SK-N-SH (cell line): ENCODE data around the gene ADD3. TPM values are rescaled to one million over a fixed set of nuclear protein-coding genes. Genes with fewer than 3 reads are reported as not detected.

ENCODE experiments used
- CTCF ChIA-PET: fragments of 300-600, 350-600 bp; formaldehyde crosslinking; extraction: SDS; loops from one replicate; lab custom pipeline; 2021; lab: Yijun Ruan, JAX
- POLR2A ChIA-PET: fragments of 350-600 bp; sonication (Branson Sonifier 250); formaldehyde crosslinking; extraction: SDS; loops from one replicate; lab custom pipeline; 2020; ENCODE audit warnings: antibody characterized with exemption, inconsistent platforms; lab: Yijun Ruan, JAX
- DNase-seq: peaks from one replicate; pipeline ENCODE4 v3.0.0; 2012
- H2AFZ ChIP-seq: fragments of 200-600 bp; sonication (generic); 2 replicates; pipeline ENCODE4 v1.8.1; 2016; ENCODE audit warnings: antibody characterized with exemption, mild to moderate bottlenecking, low read depth
- H3F3A ChIP-seq: fragments of 200-600 bp; sonication (generic); replicated peaks from 2 replicates; pipeline ENCODE3; 2016; ENCODE audit warnings: antibody characterized with exemption, mild to moderate bottlenecking; ENCODE audit not compliant: insufficient read depth
- H3K27ac ChIP-seq, 2 experiments: fragments of 200-500 bp in 1 of 2; fragments of 200-600 bp in 1 of 2; sonication (Bioruptor generic) in 1 of 2; sonication (generic), shearing (Covaris generic) in 1 of 2; 2 replicates each; pipeline versions ENCODE4 v1.5.1 to v1.6.1; 2014 to 2016; ENCODE audit warnings: low read depth in 2 of 2, inconsistent platforms in 1 of 2, low read length in 1 of 2, mild to moderate bottlenecking in 1 of 2, mixed read lengths in 1 of 2
- H3K27me3 ChIP-seq: fragments of 200-600 bp; sonication (generic), shearing (Covaris generic); 2 replicates; pipeline ENCODE4 v1.6.1; 2016; ENCODE audit warnings: mixed run types; ENCODE audit not compliant: insufficient read depth
- H3K36me3 ChIP-seq, 2 experiments: fragments of 200-500 bp in 1 of 2; fragments of 200-600 bp in 1 of 2; sonication (Bioruptor generic) in 1 of 2; sonication (generic) in 1 of 2; replicated peaks in 1 of 2; 2 replicates each; pipeline versions ENCODE3 to v1.5.1; 2014 to 2016; ENCODE audit warnings: low read length in 1 of 2, mild to moderate bottlenecking in 1 of 2; ENCODE audit not compliant: insufficient read depth in 2 of 2, control insufficient read depth in 1 of 2
- H3K4me1 ChIP-seq, 2 experiments: fragments of 200-500 bp in 1 of 2; fragments of 200-600 bp in 1 of 2; sonication (Bioruptor generic) in 1 of 2; sonication (generic), shearing (Covaris generic) in 1 of 2; 2 replicates each; pipeline versions ENCODE4 v1.5.1 to v1.6.1; 2014 to 2016; ENCODE audit warnings: low read depth in 1 of 2, low read length in 1 of 2, mixed run types in 1 of 2; ENCODE audit not compliant: insufficient read depth in 2 of 2, control insufficient read depth in 1 of 2
- H3K4me2 ChIP-seq: fragments of 200-600 bp; sonication (generic), shearing (Covaris generic); 2 replicates; pipeline ENCODE4 v1.6.1; 2017; ENCODE audit warnings: mixed run types
- H3K4me3 ChIP-seq, 2 experiments: fragments of 200-500 bp in 1 of 2; fragments of 200-600 bp in 1 of 2; sonication (Bioruptor generic) in 1 of 2; sonication (generic), shearing (Covaris generic) in 1 of 2; 2 replicates each; pipeline versions ENCODE4 v1.5.1 to v1.8.1; 2014 to 2016; ENCODE audit warnings: low read depth in 2 of 2, inconsistent platforms in 1 of 2, low read length in 1 of 2, mild to moderate bottlenecking in 1 of 2, mixed read lengths in 1 of 2, moderate library complexity in 1 of 2
- H3K79me2 ChIP-seq: fragments of 200-600 bp; sonication (generic); 2 replicates; pipeline ENCODE4 v1.8.1; 2017; ENCODE audit warnings: mild to moderate bottlenecking; ENCODE audit not compliant: insufficient read depth
- H3K9ac ChIP-seq: fragments of 200-600 bp; sonication (generic); 2 replicates; pipeline ENCODE4 v1.6.1; 2017; ENCODE audit warnings: mixed run types
- H3K9me2 ChIP-seq: fragments of 200-600 bp; sonication (generic); 2 replicates; pipeline ENCODE4 v1.6.1; 2017; ENCODE audit warnings: mixed run types
- H3K9me3 ChIP-seq: fragments of 200-600 bp; sonication (generic); 2 replicates; pipeline ENCODE4 v1.6.1; 2017; ENCODE audit warnings: mixed run types, mild to moderate bottlenecking, moderate library complexity
- H4K20me1 ChIP-seq: fragments of 200-600 bp; sonication (generic); 2 replicates; pipeline ENCODE4 v1.6.1; 2017; ENCODE audit warnings: mild to moderate bottlenecking, mixed run types; ENCODE audit not compliant: insufficient read depth
- CTCF ChIP-seq: fragments of 200-600 bp; sonication (generic); IDR thresholded peaks from 2 replicates; pipeline ENCODE4 v1.6.1; 2017; ENCODE audit warnings: antibody characterized with exemption, mild to moderate bottlenecking, moderate library complexity
- EP300 ChIP-seq, 2 experiments: IDR thresholded peaks; 2 replicates each; pipeline versions ENCODE4 v1.4.0 to v1.6.1; 2012; ENCODE audit warnings: borderline replicate concordance in 1 of 2, low read depth in 1 of 2, low read length in 1 of 2
- FOXJ3 ChIP-seq: sonication (generic); formaldehyde crosslinking; IDR thresholded peaks from 2 replicates; pipeline ENCODE4 v1.5.1; 2020; ENCODE audit warnings: mild to moderate bottlenecking, missing genetic modification reagents
- FOXM1 ChIP-seq: IDR thresholded peaks from 2 replicates; pipeline ENCODE4 v1.4.0; 2012; ENCODE audit warnings: low read depth, mild to moderate bottlenecking
- GABPA ChIP-seq: IDR thresholded peaks from 2 replicates; pipeline ENCODE4 v1.4.0; 2012; ENCODE audit warnings: low read depth, mild to moderate bottlenecking
- JUND ChIP-seq: IDR thresholded peaks from 2 replicates; pipeline ENCODE4 v1.4.0; 2012
- MAX ChIP-seq: IDR thresholded peaks from 2 replicates; pipeline ENCODE4 v1.4.0; 2012; ENCODE audit warnings: low read depth
- MEF2A ChIP-seq: IDR thresholded peaks from 2 replicates; pipeline ENCODE4 v1.4.0; 2012; ENCODE audit warnings: low read depth, borderline replicate concordance
- NRF1 ChIP-seq: IDR thresholded peaks from 2 replicates; pipeline ENCODE4 v1.6.1; 2012; ENCODE audit warnings: low read depth, mild to moderate bottlenecking, low read length
- PBX3 ChIP-seq: IDR thresholded peaks from 2 replicates; pipeline ENCODE4; 2012
- POLR2AphosphoS5 ChIP-seq: IDR thresholded peaks from 2 replicates; pipeline ENCODE4 v1.6.1; 2012; ENCODE audit warnings: low read depth, low read length
- RAD21 ChIP-seq: IDR thresholded peaks from 2 replicates; pipeline ENCODE4 v1.6.1; 2012; ENCODE audit warnings: mild to moderate bottlenecking, low read length
- REST ChIP-seq: IDR thresholded peaks from 2 replicates; pipeline ENCODE4 v1.6.1; 2012; ENCODE audit warnings: mild to moderate bottlenecking, low read depth, low read length, moderate library complexity
- RXRA ChIP-seq: IDR thresholded peaks from 2 replicates; pipeline ENCODE4 v1.4.0; 2012; ENCODE audit warnings: low read depth, mild to moderate bottlenecking, borderline replicate concordance
- SIN3A ChIP-seq: IDR thresholded peaks from 2 replicates; pipeline ENCODE4 v1.6.1; 2012; ENCODE audit warnings: low read depth, mild to moderate bottlenecking, low read length, moderate library complexity, borderline replicate concordance
- SMC3 ChIP-seq: IDR thresholded peaks from 2 replicates; pipeline ENCODE4 v1.6.1; 2012; ENCODE audit warnings: low read depth, low read length, improper control_type of control experiment
- TAF1 ChIP-seq: IDR thresholded peaks from 2 replicates; pipeline ENCODE4 v1.6.1; 2012; ENCODE audit warnings: low read depth, mild to moderate bottlenecking, low read length, moderate library complexity, borderline replicate concordance
- TEAD4 ChIP-seq: IDR thresholded peaks from 2 replicates; pipeline ENCODE4 v1.4.0; 2012; ENCODE audit warnings: mild to moderate bottlenecking, borderline replicate concordance; ENCODE audit not compliant: insufficient read depth
- USF2 ChIP-seq: fragments of 150-350 bp; IDR thresholded peaks from 2 replicates; pipeline ENCODE4 v1.6.1; 2017; ENCODE audit warnings: antibody characterized with exemption, low read length, low read depth, borderline replicate concordance
- YY1 ChIP-seq: IDR thresholded peaks from 2 replicates; pipeline ENCODE4 v1.4.0; 2012; ENCODE audit warnings: low read depth, mild to moderate bottlenecking
- WGBS: methylation state at CpG from one replicate; pipeline ENCODE4 v1.1.6; 2017; ENCODE audit warnings: low lambda C conversion rate; 5-methylcytosine and 5-hydroxymethylcytosine counted together
- polyA plus RNA-seq, 3 experiments: library from polyadenylated mRNA; depleted of rRNA; stranded (reverse); fragments of >200 nt; gene quantifications; 2 replicates each; pipeline ENCODE4 v1.2.3, GENCODE V29; 2012

The ADD3 gene
- polyA plus RNA-seq, 1 of the 3 experiments (the other 2 are of a cell fraction): 27.6 TPM

- POLR2A ChIA-PET: no interaction called here
- TF ChIP-seq TEAD4 (no peak), RAD21 (no peak), FOXM1 (no peak), NRF1 (no peak), JUND (no peak)
- Histone ChIP-seq H3K27ac (no peak overlapping the region; a peak in 1 of 4 replicates), H3K9ac (no peak overlapping the region), H3F3A (no peaks in the 10 kb centered on the region), H2AFZ (no peak overlapping the region), H3K4me1 (peaks cover 13 to 21% of the 10 kb centered on the region in 2 experiments; a peak in 3 of 4 replicates), H3K4me3 (no peak overlapping the region), H3K4me2 (no peak overlapping the region), H3K79me2 (peaks cover 79% of the 10 kb centered on the region), H3K9me2 (no peaks in the 10 kb centered on the region), H3K36me3 (no peaks in the 10 kb centered on the region), H3K27me3 (no peaks in the 10 kb centered on the region), H4K20me1 (peaks cover 11% of the 10 kb centered on the region; the same call in 1 of the 2 replicates), H3K9me3 (no peaks in the 10 kb centered on the region)
- CTCF ChIA-PET: interaction anchor here (1.7 kb wide), 1 partner anchor 136 kb away, joined by 5 read pairs; no protein-coding TSS in a partner anchor
- WGBS: 77% methylated on average over 6 of the region's 6 CpGs
- DNase-seq: no peak
Measured at GRCh38 chr10:110020265-110020664, 12.5 kb downstream of the ADD3 start.

- no peak overlapping the region for H3K9ac ChIP-seq
- H3K27me3 ChIP-seq: no peaks in the 10 kb centered on the region
- H3F3A ChIP-seq: no peaks in the 10 kb centered on the region
- no peaks in the 10 kb centered on the region for H3K9me2 ChIP-seq
- WGBS: 95% methylated on average over 2 of the region's 2 CpGs
- peaks cover 4% of the 10 kb centered on the region; the same call in 1 of the 2 replicates for H4K20me1 ChIP-seq
- CTCF ChIA-PET: no interaction called here
- no peak for DNase-seq
- H3K36me3 ChIP-seq: no peaks in the 10 kb centered on the region
- no peak overlapping the region; a peak in 1 of 4 replicates for H3K27ac ChIP-seq
- no peak overlapping the region for H2AFZ ChIP-seq
- peaks cover 77% of the 10 kb centered on the region for H3K79me2 ChIP-seq
- POLR2A ChIA-PET: no interaction called here
- H3K9me3 ChIP-seq: no peaks in the 10 kb centered on the region
- no peak overlapping the region for H3K4me2 ChIP-seq
- H3K4me3 ChIP-seq: no peak overlapping the region
- peaks cover 0 to 8% of the 10 kb centered on the region in 2 experiments; a peak in 2 of 4 replicates for H3K4me1 ChIP-seq
- no peak for TF ChIP-seq MEF2A
- no peak for TF ChIP-seq TAF1
- TF ChIP-seq NRF1: no peak
- TF ChIP-seq USF2: no peak
- no peak for TF ChIP-seq POLR2AphosphoS5
- no peak for TF ChIP-seq SIN3A
- no peak for TF ChIP-seq CTCF
- TF ChIP-seq EP300 (IDR thresholded peaks at IDR 0.05; ENCODE audit: borderline replicate concordance in 1 of 2, low read depth in 1 of 2, low read length in 1 of 2): no peak
- TF ChIP-seq GABPA: no peak
- no peak for TF ChIP-seq JUND
- no peak for TF ChIP-seq PBX3
- no peak for TF ChIP-seq RXRA
- no peak for TF ChIP-seq FOXJ3
- TF ChIP-seq SMC3: no peak
- TF ChIP-seq REST: no peak
- TF ChIP-seq YY1: no peak
- no peak for TF ChIP-seq MAX
Measured at GRCh38 chr10:110022716-110023504, 15.1 kb downstream of the ADD3 start.
